Pancreas (tissue), 10 donors: ENCODE data around the gene TNRC18. TPM values are rescaled to one million over a fixed set of nuclear protein-coding genes. Genes with fewer than 3 reads are reported as not detected.

Experiments used
- ATAC-seq, 4 donors: fragments of 200-7000 bp; cut with Tn5 transposase; one replicate each; pipeline versions ENCODE4 v1.8.0 to v1.9.1; 2020; ENCODE audit warnings: mild to moderate bottlenecking in 4 of 4, moderate library complexity in 4 of 4
- DNase-seq, 6 donors: peaks; one replicate each; pipeline ENCODE4 v3.0.0-alpha.2; 2020
- FAIRE-seq: peaks from 2 replicates; lab custom pipeline; 2012; peaks lifted over from hg19 to GRCh38; lab: Jason Lieb, UNC
- H3K27ac ChIP-seq, 4 donors: fragments of 200-600 bp; sonication (generic); 1 replicate in 3 of 4; 2 replicates in 1 of 4; pipeline versions ENCODE4 v1.5.0 to v1.8.0; 2020
- H3K27me3 ChIP-seq, 4 donors: fragments of 200-600 bp; one replicate each; pipeline ENCODE4 v1.8.0; 2021
- H3K36me3 ChIP-seq, 3 donors: fragments of 200-600 bp; sonication (generic) in 1 of 3; one replicate each; pipeline versions ENCODE4 v1.5.0 to v1.8.0; 2020 to 2021
- H3K4me1 ChIP-seq, 3 donors: fragments of 200-600 bp; one replicate each; pipeline ENCODE4 v1.8.0; 2021
- H3K4me3 ChIP-seq, 4 donors: fragments of 200-600 bp; sonication (generic) in 2 of 4; one replicate each; pipeline versions ENCODE4 v1.5.0 to v1.8.0; 2020 to 2021
- H3K9me3 ChIP-seq, 4 donors: fragments of 200-600 bp; one replicate each; pipeline ENCODE4 v1.8.0; 2021
- WGBS, 2 donors: extraction: QIAGEN DNeasy Blood & Tissue Kit; methylation state at CpG; one replicate each; pipeline ENCODE4 v1.1.7; 2013; 5-methylcytosine and 5-hydroxymethylcytosine counted together
- intact Hi-C, 3 donors: fragments of 100-400 bp; cut with DNase I; formaldehyde crosslinking; loops; one replicate each; pipeline versions ENCODE4 v1.11.1 to v1.14.2; 2022
- polyA plus RNA-seq, 2 donors: library from polyadenylated mRNA; stranded (reverse); fragments of 200-250 nt; gene quantifications; one replicate each; pipeline ENCODE4 v1.2.3, GENCODE V29; 2013
- total RNA-seq, 6 donors: library from RNA; stranded (reverse); fragmentation: NEBNext Ultra II Directional in 4 of 6; extraction: Animal tissue kit (Norgen Biotek cat#: 25700) in 4 of 6; gene quantifications; one replicate each; pipeline versions ENCODE4 v1.2.1 to v1.2.4, GENCODE V29; 2021 to 2023
- TF ChIP-seq, protein P1 (sequence below), 4 donors: fragments of 200-600 bp; sonication (generic) in 3 of 4; IDR thresholded peaks; one replicate each; pipeline versions ENCODE4 v1.5.0 to v1.8.0; 2021; ENCODE audit warnings: antibody characterized with exemption in 4 of 4
- donor health status: healthy with polysubstance abuse.
- donor health status: DM: no; HTN: no; CAD: no; lungs with moderate emphysema.
- donor health status: DM: no; HTN: no; CAD: no.
- donor health status: control.
- donor health status: control.
- donor health status: Bipolar disorder and iron deficiency.
- donor health status: DM: yes; HTN: yes; CAD: no.
- donor health status: DM: no; HTN: no; CAD: no.
- donor health status: DM: no; HTN: no; CAD: no.
- donor health status: DM: yes; HTN: yes; CAD: no.

The TNRC18 gene
- total and polyA plus RNA-seq, 8 donors: 30.1 to 80.6 (median 36.9) TPM

DNA sequence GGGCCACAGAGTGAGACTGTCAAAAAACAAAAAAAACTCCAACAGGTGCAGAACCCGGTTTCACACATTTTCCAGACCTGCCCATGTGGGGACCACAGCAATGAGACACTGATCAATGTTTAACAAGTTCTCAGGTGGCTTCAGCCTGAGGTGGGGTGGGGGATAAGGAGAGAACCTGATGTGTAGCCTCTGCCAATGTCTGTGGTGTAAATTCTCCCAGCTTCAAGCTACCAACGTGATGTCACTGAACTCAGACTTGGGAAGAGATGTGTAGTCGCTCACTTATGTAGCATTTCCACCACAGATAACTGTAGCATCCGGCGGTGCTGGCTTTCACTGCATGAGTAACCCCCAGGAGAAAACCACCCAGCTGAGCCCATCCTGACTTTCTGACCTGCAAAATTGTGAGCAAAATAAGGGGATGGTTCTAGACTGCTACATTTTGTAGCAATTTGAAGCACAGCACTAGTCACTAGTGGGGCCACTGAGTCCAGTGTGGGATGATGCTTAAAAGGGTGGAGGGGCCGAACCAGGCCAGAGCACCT lies 13.8 kb upstream of the TNRC18 start:
- 97% methylated on average over 6 of the region's 6 CpGs for WGBS, 2 donors
- Histone ChIP-seq H3K9me3 (no peaks in the 10 kb centered on the region), H3K36me3 (no peaks in the 10 kb centered on the region), H3K4me1 (no peaks in the 10 kb centered on the region), H3K4me3 (no peak overlapping the region), H3K27ac (no peak overlapping the region), H3K27me3 (no peaks in the 10 kb centered on the region)
- TF ChIP-seq, protein P1, sequence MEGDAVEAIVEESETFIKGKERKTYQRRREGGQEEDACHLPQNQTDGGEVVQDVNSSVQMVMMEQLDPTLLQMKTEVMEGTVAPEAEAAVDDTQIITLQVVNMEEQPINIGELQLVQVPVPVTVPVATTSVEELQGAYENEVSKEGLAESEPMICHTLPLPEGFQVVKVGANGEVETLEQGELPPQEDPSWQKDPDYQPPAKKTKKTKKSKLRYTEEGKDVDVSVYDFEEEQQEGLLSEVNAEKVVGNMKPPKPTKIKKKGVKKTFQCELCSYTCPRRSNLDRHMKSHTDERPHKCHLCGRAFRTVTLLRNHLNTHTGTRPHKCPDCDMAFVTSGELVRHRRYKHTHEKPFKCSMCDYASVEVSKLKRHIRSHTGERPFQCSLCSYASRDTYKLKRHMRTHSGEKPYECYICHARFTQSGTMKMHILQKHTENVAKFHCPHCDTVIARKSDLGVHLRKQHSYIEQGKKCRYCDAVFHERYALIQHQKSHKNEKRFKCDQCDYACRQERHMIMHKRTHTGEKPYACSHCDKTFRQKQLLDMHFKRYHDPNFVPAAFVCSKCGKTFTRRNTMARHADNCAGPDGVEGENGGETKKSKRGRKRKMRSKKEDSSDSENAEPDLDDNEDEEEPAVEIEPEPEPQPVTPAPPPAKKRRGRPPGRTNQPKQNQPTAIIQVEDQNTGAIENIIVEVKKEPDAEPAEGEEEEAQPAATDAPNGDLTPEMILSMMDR (IDR thresholded peaks at IDR 0.05): no peak
- intact Hi-C loops: no loop called here
- no peak for ATAC-seq
- no peak for FAIRE-seq
- DNase-seq: no peak

DNA sequence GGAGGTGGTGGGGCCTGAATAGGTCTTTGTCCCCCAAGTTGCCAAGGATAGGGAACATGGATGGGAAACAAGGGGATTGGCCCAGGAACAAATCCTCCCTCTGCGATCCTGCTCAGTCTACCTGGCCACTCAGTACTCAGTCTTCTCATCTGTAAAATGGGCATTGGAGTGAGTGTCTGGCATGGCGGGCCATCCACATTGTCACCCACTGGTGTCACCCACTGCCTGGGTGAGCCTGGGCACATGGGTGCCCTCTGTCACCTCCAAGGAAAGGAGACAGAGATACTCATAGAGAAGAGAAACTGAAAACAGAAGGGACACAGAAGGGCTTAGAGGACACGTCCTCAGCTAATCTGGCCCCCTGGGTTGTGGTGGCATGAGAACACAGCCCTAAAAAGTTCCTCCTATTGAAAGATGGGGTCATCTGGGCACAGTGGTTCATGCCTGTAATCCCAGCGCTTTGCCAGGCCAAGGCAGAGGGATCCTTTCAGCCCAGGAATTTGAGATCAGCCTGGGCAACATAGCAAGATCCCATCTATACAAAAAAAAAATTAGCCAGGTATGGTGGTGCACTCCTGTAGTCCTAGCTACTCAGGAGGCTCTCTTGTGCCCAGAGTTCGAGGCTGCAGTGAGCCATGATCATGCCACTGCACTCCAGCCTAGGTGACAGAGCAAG lies 12.5 kb upstream of the TNRC18 start:
- Histone ChIP-seq H3K4me1 (no peaks in the 10 kb centered on the region), H3K27ac (no peak overlapping the region), H3K9me3 (no peaks in the 10 kb centered on the region), H3K4me3 (no peak overlapping the region), H3K27me3 (no peaks in the 10 kb centered on the region), H3K36me3 (no peaks in the 10 kb centered on the region)
- no peak for FAIRE-seq
- 94 to 95% methylated on average over 5 of the region's 5 CpGs for WGBS, 2 donors
- intact Hi-C loops: no loop called here
- ATAC-seq: no peak
- DNase-seq: no peak
- TF ChIP-seq, protein P1 (IDR thresholded peaks at IDR 0.05): no peak

DNA sequence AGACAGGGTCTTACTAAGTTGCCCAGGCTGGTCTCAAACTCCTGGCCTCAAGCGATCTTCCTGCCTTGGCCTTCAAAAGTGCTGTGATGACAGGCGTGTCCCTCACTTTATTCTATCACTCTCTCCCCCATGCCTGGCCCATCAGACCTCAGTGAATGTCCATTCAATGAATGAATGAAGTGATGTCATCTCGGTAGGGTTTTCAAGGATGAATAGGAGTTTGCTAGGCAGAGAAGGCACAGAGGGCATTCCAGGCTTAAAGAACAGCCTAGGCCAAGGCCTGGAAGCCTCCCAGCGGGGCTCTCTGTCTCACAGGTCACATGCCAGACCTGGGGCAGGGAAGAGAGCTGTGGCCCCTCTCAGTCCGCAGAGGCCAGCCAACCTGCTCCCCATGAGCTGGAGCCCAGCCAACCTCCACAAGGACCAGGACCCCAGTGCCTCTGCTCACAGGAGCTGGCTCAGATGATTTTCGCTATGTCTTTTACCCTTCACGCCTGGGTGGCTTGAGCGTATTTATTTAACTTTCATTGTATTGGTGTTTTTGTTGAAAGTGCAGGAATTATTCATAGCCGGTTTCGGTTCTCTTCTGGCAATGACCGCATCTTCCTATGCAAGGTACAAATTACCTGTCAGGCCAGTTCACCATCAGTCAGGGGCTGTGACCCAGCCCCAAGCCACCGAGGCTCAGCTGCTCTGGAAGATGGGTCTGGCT lies 11.8 kb upstream of the TNRC18 start:
- Histone ChIP-seq H3K36me3 (no peaks in the 10 kb centered on the region), H3K4me1 (no peaks in the 10 kb centered on the region), H3K27ac (no peak overlapping the region), H3K9me3 (no peaks in the 10 kb centered on the region), H3K4me3 (no peak overlapping the region), H3K27me3 (no peaks in the 10 kb centered on the region)
- no peak for ATAC-seq
- no peak for FAIRE-seq
- TF ChIP-seq, protein P1 (IDR thresholded peaks at IDR 0.05): no peak
- intact Hi-C loops: no loop called here
- no peak for DNase-seq
- 90 to 93% methylated on average over 12 of the region's 12 CpGs for WGBS, 2 donors

DNA sequence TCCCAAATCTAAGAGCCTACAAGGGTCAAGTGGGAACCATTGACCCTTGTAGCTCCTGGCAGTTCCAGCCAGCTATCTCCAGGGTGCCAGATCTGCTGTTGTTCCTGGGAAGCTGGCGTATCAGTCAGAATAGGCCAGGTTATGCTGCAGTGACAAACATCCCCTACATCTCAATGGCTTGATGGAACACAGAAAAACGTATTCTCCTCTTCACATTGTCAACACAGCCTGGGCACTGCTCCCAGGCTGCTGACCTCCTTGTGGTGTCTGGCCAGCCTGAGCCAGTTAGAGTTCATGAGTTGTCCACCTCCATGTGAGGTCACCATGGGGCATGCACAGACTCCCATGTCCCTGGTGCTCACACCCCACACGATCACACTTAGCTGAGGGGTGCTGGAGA lies 9.5 kb upstream of the TNRC18 start:
- no peak for ATAC-seq
- no peak for FAIRE-seq
- no peaks in the 10 kb centered on the region for H3K9me3 ChIP-seq
- H3K27me3 ChIP-seq: no peaks in the 10 kb centered on the region
- peaks cover 0 to 8% (median 7%) of the 10 kb centered on the region in 3 donors for H3K4me1 ChIP-seq
- no peak overlapping the region for H3K27ac ChIP-seq
- TF ChIP-seq, protein P1 (IDR thresholded peaks at IDR 0.05): no peak
- no peak for DNase-seq
- no peak overlapping the region for H3K4me3 ChIP-seq
- intact Hi-C loops: no loop called here
- H3K36me3 ChIP-seq: no peaks in the 10 kb centered on the region
- 77 to 89% methylated on average over 3 of the region's 3 CpGs for WGBS, 2 donors
